ENCODE results near the gene STK39.

DNA sequence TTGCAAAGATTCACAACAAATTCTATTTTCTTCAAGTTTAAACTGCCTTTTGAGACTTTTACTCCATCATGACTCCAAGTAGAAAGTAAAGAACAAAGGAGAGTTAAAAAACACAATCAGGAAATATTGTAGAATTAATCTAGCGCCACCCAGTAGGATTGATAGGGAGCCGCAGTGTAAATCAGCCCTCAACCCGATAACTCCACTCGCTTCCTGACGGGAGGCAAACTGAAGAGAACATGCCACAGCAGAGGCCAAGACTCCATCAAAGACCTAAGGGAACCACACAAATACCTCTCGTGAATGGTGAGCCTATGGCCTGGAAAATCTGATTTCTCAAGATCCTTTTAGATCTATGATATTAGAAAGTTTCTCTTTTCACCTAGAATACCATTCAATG, 319.0 kb downstream of the STK39 start:
- TF ChIP-seq, protein P1, sequence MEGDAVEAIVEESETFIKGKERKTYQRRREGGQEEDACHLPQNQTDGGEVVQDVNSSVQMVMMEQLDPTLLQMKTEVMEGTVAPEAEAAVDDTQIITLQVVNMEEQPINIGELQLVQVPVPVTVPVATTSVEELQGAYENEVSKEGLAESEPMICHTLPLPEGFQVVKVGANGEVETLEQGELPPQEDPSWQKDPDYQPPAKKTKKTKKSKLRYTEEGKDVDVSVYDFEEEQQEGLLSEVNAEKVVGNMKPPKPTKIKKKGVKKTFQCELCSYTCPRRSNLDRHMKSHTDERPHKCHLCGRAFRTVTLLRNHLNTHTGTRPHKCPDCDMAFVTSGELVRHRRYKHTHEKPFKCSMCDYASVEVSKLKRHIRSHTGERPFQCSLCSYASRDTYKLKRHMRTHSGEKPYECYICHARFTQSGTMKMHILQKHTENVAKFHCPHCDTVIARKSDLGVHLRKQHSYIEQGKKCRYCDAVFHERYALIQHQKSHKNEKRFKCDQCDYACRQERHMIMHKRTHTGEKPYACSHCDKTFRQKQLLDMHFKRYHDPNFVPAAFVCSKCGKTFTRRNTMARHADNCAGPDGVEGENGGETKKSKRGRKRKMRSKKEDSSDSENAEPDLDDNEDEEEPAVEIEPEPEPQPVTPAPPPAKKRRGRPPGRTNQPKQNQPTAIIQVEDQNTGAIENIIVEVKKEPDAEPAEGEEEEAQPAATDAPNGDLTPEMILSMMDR (IDR thresholded peaks at IDR 0.05): no peak
- no peak for TF ChIP-seq POLR2A (IDR thresholded peaks at IDR 0.05)

All from lower leg skin (tissue), 3 donors.